GM18870 (cell line): ENCODE measurements around the gene MFSD2A.
A peak's percentile ranks its signal among the peaks of the same experiment; 100 is the strongest.
"Not testable (repeated sequence)": the region's sequence is repeated elsewhere in the genome, so short reads cannot be mapped to it uniquely, and the experiment has no call there.

Source experiments
- ATAC-seq: cut with Tn5 transposase; IDR thresholded peaks from one replicate; pipeline ENCODE4 v1.9.1; 2021; ENCODE audit warnings: moderate library complexity; ENCODE audit not compliant: unreplicated experiment

The MFSD2A gene

DNA sequence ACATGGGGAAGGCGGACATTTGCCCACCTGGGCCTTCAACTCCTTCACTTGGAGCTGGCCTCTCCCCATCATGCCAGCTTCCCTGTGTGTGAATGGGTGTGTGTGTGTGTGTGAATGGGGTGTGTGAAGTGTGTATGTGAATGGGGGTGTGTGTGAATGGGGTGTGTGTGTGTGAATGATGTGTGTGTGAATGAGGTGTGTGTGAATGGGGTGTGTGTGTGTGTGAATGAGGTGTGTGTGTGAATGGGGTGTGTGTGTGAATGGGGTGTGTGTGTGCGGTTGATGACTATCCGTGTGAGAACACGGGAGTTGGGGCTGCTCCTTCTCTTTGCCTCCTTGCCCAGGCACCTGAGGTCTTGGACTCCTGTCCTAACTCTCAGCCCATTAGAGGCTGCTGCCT is 9.6 kb downstream of the MFSD2A start:
- ATAC-seq, result no peak

DNA sequence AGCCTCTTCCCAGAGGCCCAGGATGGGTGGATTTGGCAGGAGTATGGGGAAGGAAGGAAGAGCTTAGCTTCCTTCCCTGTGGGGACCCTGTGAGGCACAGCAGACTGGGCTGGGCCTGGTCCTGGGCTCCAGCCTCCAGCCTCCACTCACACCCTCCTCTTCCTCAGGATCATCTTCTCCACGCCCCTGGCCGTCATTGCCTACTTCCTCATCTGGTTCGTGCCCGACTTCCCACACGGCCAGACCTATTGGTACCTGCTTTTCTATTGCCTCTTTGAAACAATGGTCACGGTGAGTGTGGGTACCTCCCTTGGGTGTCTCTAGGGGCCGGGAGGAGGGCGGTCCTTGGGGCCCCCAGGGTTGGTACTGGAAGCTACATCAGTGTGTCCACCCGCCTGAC is 10.1 kb downstream of the MFSD2A start:
- no peak for ATAC-seq

DNA sequence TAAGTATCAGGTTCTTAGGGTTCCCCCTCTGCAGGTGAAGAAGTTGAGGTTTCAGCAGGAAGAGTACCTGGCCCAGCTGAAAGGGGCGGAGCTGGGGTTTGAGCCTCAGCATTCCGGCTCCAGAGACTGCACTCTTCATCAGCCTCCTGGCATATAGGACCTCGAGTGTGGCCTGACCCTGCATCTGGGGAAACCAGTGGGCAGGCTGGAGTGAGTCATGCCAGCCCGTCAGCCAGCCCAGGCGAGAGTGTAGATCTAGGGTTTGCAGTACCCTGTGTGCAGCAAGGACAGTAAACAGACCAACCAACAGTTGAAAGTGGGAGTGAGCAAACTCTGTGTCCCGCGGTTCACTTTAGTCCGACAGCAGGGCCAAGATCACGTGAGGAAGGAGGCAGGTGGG is 14.1 kb downstream of the MFSD2A start:
- ATAC-seq, result no peak

DNA sequence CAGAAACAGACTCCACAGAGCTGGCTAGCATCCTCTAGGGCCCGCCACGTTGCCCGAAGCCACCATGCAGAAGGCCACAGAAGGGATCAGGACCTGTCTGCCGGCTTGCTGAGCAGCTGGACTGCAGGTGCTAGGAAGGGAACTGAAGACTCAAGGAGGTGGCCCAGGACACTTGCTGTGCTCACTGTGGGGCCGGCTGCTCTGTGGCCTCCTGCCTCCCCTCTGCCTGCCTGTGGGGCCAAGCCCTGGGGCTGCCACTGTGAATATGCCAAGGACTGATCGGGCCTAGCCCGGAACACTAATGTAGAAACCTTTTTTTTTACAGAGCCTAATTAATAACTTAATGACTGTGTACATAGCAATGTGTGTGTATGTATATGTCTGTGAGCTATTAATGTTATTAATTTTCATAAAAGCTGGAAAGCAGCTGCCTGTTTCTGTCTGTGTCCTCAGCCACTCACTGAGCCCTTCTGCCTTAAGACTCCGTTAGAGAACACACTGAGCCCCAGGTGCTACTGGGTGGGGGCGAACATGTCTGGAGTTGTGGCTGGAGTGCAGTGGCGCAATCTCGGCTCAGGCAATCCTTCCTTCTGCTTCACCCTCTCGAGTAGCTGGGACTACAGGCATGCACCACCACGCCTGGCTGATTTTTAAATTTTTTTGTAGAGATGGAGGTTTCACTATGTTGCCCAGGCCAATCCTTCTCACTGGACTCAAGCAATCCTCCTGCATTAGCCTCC is 14.8 kb downstream of the MFSD2A start:
- ATAC-seq, result no peak

DNA sequence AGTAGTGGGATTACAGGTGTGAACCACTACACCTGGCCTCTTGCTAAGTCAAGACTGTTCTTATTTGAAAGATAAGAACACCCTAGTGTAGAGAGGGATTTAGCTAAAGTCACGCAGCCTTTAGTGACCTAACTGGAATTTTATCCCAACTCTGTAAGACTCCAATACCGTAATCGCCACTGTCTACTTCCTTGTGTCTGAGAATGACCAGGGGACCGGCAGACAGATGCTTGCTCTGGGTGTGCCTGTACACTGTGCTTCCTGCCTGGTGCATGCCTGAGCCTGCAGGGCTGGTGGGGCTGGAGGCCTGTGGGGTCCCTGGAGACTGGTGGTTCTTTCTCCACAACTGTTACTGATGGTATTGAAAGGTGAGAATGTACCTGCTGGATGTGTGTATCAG is 15.3 kb downstream of the MFSD2A start:
- no peak for ATAC-seq

DNA sequence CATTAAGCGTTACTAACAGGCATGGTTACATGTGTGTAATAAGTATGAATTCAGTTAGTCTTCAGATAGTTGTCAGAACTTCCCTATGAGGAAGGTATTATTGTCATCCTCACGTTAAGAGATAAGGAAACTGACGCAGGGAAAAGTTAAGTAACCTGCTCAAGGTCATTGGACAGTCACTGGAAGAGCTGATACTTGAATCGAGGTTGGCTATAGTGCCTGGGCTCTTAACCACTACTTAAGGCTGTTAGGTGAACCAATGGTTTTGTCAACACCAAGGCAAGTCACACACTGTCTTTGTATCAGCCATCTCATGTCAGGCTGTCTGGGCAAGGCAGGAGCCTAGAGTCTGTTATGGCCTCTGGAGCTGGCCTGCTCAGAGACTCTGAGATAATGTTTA is 16.2 kb downstream of the MFSD2A start:
- ATAC-seq, result no peak

DNA sequence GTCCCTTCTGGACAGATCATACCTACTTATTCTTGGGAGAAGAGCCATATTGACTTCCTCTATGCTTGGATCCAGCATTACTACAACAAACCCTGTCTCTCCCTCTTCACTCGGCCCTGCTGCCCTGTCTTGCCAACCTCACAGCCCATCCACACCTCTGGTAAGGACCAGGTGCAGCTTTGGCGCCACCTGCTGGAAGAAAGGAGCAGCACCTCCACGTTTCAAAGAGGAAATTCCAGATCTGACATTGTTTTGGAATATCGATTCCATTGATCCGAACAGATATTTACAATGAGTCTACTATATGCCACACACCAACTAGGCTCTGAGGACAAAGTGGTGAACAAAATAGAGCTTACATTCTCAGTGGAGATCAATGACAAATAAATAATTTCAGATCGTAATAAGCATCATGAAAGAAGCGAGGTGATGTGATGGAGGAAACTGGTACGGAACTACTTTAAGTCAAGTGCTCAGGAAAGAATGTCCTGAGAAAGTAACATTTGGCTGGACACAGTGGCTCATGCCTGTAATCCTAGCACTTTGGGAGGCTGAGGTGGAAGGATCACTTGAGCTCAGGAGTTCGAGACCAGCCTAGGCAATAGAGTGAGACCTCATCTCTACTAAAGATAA is 18.7 kb downstream of the MFSD2A start:
- ATAC-seq, result no peak

DNA sequence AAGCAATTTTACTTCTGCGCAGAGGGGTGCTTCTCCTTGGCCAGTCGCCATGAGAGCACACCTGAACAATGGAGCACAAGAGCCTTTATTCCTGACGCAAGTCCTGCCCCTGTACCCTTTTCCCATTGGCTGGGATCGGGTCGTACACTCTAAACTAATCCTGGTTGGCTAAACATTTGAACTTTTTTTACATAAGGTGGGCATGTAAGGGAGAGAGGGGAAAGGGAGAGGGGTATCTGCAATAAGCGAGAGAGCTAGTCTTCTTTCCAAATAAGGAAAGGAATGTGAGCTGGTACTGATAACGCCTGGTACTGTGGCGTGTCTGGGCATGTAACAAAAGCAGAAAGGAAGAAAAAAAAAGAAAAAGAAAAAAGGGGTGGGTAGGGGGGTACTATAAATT is 21.8 kb downstream of the MFSD2A start:
- no peak for ATAC-seq

DNA sequence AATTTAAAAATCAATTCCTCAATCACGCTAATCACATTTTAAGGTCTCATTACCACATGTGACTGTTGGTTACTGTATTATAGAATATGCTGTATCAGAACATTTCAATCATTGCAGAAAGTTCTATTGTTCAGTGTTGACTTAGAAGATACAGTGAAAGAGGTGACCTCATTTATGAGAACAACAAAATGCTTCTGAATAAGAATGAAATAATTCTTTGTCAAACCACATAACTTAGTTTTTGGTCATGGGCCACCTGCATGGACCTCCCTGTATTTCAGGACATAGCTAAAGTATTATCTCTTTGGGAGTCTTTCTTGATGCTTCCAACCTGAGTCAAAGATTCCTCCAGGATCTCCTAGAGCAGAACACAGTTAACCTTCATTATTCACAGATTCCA is 22.3 kb downstream of the MFSD2A start:
- ATAC-seq, result no peak

DNA sequence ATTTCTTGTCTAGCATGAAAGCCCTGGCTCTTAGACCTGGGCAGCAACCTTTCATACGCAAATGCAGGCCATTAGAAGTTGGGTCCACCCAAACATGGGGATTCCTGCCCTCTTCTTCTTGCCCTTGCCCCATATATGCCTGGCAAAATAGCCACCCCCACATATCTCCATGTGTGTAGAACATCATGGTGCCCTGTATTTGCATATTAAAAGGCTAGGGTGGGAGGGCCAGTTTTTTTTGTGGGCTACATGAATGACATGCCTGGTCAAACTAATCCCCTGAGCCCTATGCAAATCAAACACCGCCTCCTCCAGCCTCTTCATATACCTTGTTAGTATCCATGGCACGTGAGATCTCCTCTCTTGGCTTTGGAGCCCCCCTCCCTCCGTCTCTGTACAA is 24.7 kb downstream of the MFSD2A start:
- no peak for ATAC-seq

DNA sequence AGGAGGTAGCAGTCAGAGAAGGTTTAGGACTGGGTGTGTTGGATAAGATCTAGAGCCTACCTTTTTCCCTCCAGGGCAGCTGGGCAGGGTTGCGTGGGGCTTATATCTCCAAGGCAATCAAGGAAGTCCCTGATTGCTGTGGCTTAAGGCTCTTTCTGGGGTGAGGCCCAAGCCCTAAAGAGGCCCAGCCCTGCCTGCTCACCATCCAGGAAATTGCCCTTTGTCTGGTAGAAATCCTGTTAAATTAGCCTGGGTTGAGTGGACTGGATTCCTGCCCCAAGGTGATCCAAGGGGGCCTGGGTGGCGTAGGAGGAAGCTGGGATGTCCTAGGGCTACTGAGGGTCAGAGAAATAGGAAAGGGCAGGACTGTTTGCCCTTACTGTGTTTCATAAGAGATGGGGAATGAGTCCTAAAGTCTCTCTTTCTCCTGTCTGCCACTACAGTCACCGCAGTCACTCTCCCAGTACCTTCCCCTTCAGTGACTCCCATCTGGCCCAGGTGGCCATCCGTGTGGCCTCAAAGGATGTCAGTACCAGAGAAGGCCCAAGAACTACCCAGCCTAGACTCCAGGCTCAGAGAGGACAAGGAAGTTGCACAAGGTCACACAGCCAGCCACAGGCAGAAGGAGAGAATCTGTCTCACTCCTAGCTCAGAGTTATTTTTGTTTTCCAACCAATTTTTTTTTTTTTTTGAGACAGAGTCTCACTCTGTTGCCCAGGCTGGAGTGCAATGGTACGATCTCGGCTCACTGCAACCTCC is 25.8 kb downstream of the MFSD2A start:
- ATAC-seq, result no peak

DNA sequence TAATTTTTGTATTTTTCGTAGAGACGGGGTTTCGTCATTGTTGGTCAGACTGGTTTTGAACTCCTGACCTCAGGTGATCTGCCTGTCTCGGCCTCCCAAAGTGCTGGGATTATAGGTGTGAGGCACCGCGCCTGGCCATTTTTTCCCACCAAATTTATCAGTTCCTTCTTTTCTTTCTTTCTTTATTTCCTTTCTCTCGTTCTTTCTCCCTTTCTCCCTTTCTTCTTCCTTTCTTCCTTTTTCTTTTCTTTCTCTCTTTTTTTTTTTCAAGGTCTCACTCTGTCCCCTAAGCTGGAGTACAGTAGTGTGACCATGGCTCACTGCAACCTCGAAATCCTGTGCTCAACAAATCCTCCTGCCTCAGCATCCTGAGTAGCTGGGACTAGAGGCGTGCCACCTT is 26.4 kb downstream of the MFSD2A start:
- no peak for ATAC-seq

DNA sequence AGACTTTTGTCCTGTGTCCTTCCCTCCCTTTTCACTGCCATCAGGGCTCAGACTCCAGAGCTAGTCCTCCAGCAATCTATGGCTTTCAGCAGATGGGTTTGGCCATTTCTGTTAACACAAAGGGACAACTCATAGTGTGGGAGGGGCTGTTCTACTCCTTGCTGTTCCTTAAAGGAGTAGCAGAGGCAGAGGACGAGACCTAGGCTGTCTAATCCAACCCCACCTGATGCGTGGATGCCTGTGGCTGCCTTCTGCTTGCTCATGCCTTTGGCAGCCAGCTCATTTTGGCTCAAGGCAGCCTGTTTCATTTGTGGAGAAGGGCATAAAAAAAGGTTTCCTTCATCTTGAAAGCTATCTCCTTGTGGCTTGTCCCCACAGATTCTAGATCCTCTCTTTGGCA is 27.0 kb downstream of the MFSD2A start:
- no peak for ATAC-seq

DNA sequence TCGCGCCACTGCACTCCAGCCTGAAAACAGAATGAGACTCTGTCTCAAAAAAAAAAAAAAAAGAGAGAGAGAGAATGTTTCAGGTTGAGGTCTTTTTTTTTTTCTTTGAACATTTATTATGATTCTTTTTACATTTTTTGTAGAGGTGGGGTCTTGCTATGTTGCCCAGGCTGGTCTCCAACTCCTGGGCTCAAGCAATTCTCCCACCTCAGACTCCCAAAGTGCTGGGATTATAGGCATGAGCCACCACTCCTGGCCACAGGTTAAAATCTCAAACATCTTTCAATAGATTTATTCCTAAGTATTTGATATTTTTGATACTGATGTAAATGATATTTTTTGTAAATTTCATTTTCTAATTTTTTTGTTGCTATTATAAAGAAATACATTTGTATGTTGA is 29.5 kb downstream of the MFSD2A start:
- ATAC-seq, result not testable (repeated sequence)

DNA sequence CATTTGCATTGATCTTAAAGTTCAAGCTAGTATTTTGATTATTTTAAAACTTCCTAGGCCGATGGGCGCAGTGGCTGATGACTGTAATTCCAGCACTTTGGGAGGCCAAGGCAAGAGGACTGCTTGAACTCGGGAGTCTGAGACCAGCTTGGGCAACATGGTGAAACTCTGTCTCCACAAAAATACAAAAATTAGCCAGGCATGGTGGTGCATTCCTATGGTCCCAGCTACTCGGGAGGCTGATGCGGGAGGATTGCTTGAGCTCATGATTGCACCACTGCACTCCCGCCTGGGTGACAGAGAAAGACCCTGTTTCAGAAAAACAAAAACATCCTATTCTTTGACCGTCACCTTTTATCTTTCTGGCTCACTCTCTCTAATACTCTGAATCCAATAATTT is 30.0 kb downstream of the MFSD2A start:
- ATAC-seq, result no peak

DNA sequence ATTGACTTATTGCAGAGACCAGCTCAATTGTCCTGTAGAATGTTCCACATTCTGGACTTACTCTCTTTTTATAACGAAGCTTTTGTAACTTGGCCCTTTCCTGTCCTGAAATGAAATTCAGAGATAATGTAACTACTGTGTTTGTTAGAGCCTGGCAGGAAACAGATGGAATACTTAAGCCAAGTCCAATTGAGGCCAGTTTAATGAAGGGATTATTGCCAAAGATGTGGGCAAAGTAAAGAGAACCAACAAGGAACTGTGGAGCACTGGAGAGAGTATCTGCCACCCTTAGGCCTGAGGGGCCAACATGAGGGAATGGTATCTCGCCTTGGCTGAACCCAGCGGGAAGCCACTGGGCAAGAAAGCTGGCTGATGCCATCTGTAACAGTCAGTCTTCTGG is 32.9 kb downstream of the MFSD2A start:
- no peak for ATAC-seq

DNA sequence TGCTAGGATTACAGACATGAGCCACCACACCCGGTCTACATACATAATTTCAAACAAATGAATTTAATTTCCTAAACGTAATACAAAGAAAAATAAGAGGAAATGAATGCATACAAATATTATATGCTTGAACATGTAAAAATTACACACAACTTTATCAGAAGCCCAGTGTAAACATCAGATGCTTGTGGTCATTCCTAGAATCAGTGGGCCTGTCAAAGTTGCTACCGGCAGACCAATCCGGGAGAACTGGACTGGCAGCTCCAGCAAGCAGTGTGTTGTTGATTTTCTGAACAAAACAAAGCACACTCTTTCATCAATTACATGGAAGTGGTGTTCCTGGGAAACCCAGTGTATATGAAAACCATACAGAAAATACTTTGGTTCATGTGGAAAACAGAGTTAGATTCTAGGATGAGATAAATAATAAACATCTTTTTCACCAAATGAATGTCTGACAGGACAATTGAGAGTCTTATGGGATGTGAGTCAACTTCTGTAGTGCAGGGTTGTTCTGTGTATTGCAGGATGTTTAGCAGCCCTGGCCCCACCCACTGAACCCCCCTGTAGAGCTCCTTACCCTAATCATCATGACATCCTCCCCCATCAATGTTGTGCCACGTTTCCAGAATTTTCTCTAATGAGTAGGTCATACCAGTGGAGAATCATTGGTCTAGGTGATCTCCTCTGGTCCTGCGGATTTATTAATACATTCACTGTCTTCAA is 33.8 kb downstream of the MFSD2A start:
- no peak for ATAC-seq

DNA sequence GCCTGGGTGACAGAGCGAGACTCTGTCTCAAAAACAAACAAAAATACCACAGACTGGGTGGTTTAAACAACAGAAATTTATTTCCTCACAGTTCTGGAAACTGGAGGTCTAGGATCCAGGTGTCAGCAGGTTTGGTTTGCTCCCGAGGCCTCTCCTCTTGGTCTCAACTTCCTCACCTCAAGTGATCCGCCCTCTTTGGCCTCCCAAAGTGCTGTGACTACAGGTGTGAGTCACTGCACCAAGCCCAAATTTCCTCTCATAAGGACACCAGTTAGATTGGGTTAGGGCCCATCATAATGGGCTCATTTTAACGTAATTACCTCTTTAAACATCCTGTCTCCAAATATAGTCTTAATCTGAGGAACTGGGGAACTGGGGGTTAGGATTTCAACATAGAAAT is 35.5 kb downstream of the MFSD2A start:
- ATAC-seq, result no peak

DNA sequence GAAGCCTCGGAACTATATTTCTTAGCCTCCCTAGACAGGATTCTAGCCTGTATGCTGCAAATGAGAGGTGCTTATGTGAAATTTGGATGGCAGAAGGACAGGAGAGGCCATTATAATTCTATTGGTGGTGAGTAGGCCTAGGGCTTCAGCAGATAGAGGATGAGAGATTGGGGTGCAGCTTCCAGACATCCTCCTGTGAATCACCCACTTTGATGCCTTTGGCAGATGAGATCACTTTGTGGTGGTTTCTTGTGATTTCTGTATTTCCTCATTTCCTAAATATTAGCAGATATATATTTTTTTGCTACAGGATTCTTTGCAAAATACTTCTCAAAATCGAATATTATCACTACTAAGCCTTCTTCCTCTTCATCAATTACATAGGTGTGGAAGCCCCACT is 37.3 kb downstream of the MFSD2A start:
- no peak for ATAC-seq

DNA sequence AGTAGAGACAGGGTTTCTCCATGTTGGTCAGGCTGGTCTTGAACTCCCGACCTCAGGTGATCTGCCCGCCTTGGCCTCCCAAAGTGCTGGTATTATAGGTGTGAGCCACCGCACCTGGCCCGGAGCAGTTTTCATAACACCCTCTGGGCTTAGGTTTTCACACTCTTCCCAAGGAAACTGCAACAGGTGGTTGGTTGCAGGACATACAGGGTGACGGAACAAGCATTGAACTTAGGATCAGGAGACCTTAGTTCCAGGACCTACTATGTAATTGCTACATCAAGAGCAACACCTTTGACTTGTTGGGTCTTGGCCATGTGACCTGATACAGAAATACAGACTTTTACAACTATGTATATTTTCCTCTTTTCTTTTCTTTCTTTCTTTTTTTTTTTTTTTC is 37.9 kb downstream of the MFSD2A start:
- ATAC-seq, result no peak

DNA sequence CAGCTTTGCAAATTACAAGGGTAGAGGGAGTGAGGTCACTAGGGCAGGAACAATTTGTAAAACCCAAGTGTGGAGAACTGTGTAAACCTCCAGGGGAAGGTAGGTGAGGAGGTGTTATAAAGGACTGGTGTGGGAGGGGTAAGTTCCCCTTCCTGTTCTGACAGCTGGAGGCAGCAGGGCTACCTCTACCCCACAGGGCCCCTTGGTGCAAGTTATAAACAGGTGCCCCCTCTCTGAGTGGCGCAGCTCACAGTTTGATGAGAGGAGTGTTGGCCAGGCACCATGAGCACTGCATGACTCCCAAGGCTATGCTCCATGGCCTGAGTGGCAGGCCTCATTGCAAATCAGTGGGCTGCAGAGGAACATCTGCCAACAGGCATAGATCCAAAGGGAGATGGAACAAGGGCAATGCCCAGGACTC is 41.0 kb downstream of the MFSD2A start:
- ATAC-seq, result peak; percentile 47
